SK-N-MC (cell line): ENCODE measurements around the gene OPRD1.
"Not testable (repeated sequence)": the region's sequence is repeated elsewhere in the genome, so short reads cannot be mapped to it uniquely, and the experiment has no call there.

ENCODE experiments used
- DNase-seq: peaks from one replicate; pipeline ENCODE4 v3.0.0-alpha.2; 2011; ENCODE audit warnings: low read depth, low spot score
- H3K27ac ChIP-seq: fragments of 200-600 bp; sonication (generic); 2 replicates; pipeline ENCODE4 v1.5.1; 2016; ENCODE audit warnings: mixed run types
- H3K36me3 ChIP-seq: fragments of 200-600 bp; sonication (generic); 2 replicates; pipeline ENCODE4 v1.6.1; 2017; ENCODE audit warnings: antibody characterized with exemption, low read length, mixed read lengths; ENCODE audit not compliant: insufficient read depth
- H3K4me3 ChIP-seq: fragments of 200-600 bp; sonication (generic); 2 replicates; pipeline ENCODE4 v1.5.1; 2016
- H3K9ac ChIP-seq: fragments of 200-600 bp; sonication (generic); 2 replicates; pipeline ENCODE4 v1.8.0; 2017; ENCODE audit warnings: mixed run types, mixed read lengths; ENCODE audit not compliant: insufficient read length
- H3K9me3 ChIP-seq: fragments of 200-600 bp; sonication (generic); 2 replicates; pipeline ENCODE4 v1.6.1; 2017; ENCODE audit warnings: low read depth, mild to moderate bottlenecking, antibody characterized with exemption, low read length, moderate library complexity, mixed read lengths
- EZH2 ChIP-seq: fragments of 200-600 bp; sonication (generic); IDR thresholded peaks from one replicate; pipeline ENCODE4 v1.6.1; 2017; ENCODE audit warnings: antibody characterized with exemption
- FOXP2 ChIP-seq: optimal IDR thresholded peaks from 2 replicates; pipeline ENCODE3; 2011; ENCODE audit warnings: mild to moderate bottlenecking, moderate library complexity; ENCODE audit not compliant: insufficient read depth; ENCODE audit errors: extremely low read length, control extremely low read depth
- POLR2AphosphoS5 ChIP-seq: IDR thresholded peaks from 2 replicates; pipeline ENCODE4 v1.6.1; 2012; ENCODE audit warnings: mild to moderate bottlenecking, low read depth, low read length, borderline replicate concordance

OPRD1 gene

DNA sequence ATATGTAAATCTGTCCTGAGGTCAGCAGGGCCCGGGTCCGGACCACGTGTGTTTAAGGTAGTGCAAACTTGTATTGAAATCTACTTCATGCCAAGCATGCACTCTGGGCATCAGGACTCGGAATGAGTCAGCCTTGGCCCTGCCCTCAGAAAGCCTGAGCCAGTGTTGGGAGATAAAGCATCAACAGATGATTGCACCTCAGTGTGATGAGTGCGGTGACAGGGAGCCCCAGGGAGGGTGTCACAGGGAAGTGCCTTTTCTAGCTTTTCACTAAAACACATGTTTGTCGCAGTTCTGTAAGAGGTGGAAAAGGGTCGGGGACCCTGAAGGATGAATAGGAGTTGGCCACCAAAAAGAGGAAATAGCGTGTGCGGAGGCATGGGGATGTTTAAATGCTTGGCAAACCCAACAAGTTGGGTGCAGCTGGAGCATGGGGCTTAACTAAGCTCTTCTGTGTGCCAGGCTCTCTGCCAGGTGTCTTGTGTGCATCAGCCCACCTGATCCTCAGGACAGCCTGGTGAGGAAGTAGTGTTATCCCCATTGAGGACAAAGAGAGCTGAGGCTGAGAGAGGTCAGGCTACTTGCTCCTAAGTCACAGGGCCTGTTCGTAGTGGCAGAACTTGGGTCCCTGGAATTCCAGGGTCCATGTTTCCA, 54.2 kb downstream of the OPRD1 start:
- no peak for TF ChIP-seq POLR2AphosphoS5
- TF ChIP-seq FOXP2: no peak
- TF ChIP-seq EZH2: no peak
- no peaks in the 10 kb centered on the region for H3K9me3 ChIP-seq
- H3K27ac ChIP-seq: no peak overlapping the region
- no peak overlapping the region for H3K4me3 ChIP-seq
- no peaks in the 10 kb centered on the region for H3K36me3 ChIP-seq
- no peak for DNase-seq
- no peak overlapping the region for H3K9ac ChIP-seq

DNA sequence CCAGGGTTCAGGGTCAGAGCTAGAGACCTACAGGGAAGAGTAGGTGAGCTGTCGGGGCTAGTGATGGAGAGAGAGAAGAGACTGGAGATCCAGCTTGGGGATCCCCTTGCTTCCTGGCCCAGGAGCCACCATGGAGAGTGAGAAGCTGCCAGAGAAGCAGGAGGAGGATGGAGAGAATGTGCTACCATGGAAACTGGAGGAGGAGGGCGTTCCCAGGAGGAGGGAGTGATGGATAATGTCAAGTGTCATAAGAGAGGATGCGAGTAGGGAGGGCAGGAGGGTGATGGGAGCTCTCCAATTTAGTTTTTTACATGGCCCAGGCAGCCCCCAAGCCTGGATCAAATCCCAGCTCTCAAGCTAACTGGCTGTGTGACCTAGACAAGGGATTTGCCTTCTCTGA, 55.9 kb downstream of the OPRD1 start:
- Histone ChIP-seq H3K36me3 (no peaks in the 10 kb centered on the region), H3K27ac (no peak overlapping the region), H3K4me3 (no peak overlapping the region), H3K9me3 (no peaks in the 10 kb centered on the region), H3K9ac (no peak overlapping the region)
- TF ChIP-seq FOXP2: no peak
- no peak for TF ChIP-seq EZH2
- no peak for TF ChIP-seq POLR2AphosphoS5
- DNase-seq: no peak

DNA sequence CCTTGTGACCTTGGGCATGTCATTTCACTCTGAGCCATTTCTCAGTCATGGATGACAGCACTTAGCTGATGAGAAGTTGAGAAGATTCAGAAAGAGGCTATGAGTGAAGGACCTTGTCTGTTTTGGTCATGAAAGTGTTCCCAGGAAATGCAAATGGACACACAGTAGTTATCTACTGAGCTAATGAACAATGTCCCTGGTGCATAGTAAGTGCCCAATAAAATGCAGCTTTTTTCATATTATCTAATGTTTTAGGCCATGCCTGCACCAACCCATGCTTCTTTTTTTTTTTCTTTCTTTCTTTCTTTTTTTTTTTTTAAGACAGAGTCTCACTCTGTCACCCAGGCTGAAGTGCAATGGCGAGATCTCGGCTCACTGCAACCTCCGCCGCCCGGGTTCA, 58.0 kb downstream of the OPRD1 start:
- H3K9ac ChIP-seq: no peak overlapping the region
- TF ChIP-seq EZH2: no peak
- no peak for TF ChIP-seq POLR2AphosphoS5
- no peak for DNase-seq
- H3K9me3 ChIP-seq: no peaks in the 10 kb centered on the region
- H3K27ac ChIP-seq: no peak overlapping the region
- H3K4me3 ChIP-seq: no peak overlapping the region
- no peaks in the 10 kb centered on the region for H3K36me3 ChIP-seq

DNA sequence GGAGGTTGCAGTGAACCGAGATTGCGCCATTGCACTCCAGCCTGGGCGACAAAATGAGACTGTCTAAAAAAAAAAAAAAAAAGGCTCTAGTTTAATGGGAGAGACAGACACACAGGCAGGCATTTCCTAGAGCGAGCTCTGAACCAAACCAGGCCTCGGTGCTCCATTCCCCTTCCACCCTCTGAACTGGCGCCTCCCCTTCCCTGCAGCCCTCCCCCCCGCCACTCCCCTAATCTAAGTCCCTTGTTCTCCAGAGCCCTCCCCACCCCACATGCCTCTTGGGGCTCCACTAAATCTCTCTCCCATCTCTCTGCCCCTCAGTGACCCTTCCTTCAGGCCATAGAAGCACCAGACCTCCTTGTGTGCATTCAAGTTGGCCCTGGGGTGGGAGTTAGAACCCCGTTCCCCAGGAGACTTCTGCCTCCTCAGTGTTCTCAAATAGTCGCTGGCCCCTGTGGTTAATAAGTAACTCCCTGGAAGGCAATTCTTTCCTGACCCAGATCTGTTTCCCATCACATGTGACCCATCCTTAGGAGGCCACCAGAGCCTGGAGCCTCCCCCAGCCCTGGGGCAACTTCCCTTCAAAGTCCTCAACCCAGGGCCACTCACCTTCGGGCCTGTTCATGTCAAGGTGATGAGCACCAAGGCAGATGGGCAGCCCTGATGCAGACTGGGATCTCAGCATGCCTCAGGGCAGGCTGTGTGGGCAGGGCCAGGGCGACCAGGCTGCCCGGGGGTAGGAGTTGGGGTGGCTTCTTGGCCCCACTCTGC, 59.8 kb downstream of the OPRD1 start:
- DNase-seq: no peak
- TF ChIP-seq POLR2AphosphoS5 (no peak), FOXP2 (no peak), EZH2 (no peak)
- H3K4me3 ChIP-seq: no peak overlapping the region

DNA sequence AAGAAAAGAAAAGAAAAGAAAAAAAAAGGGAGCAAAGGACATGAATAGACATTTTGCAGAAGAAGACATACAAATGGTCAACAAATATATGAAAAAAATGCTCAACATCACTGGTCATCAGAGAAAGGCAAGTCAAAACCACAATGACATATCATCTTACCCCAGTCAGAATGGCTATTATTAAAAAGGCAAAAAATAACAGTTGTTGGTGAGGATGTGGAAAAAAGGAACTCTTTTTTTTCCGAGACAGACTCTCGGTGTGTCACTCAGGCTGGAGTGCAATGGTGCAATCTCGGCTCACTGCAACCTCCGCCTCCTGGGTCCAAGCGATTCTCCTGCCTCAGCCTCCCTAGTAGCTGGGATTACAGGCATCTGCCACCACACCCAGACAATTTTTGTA, 63.2 kb downstream of the OPRD1 start:
- not testable (repeated sequence) for H3K4me3 ChIP-seq, DNase-seq, H3K36me3 ChIP-seq, H3K27ac ChIP-seq, H3K9ac ChIP-seq, H3K9me3 ChIP-seq

More for the DNA sequence above, 59.8 kb downstream of the OPRD1 start:
- Histone ChIP-seq H3K9ac (no peak overlapping the region), H3K27ac (no peak overlapping the region), H3K9me3 (no peaks in the 10 kb centered on the region), H3K36me3 (no peaks in the 10 kb centered on the region)

DNA sequence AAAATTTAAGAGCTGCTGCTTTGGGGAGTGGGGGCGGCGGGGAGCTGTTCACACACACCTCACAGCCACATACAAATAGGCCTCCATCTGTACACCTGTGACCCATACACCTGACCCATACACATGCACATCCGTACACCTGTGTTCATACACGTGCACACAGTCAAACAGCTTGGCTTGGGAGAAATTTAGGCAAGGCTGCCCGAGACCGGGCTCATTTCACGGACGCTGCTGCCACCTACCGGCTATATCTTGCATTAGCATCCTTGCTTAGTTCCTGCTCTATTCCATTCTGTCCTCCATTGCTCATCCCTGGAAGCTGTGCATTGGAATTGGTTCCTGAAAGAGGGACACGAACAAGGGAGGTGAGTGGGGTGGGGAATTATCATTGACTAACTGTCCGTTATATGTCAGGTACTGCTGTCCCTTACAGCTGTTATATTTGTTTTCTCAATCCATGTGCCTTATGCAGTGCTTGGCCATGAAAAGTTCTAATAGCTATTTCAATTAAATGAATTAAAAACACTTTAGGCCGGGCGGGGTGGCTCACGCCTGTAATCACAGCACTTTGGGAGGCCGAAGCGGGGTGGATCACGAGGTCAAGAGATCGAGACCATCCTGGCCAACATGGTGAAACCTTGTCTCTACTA, 65.3 kb downstream of the OPRD1 start:
- DNase-seq: peak; percentile 32
- H3K27ac ChIP-seq: no peak overlapping the region
- no peak overlapping the region for H3K9ac ChIP-seq
- no peak for TF ChIP-seq FOXP2
- no peak for TF ChIP-seq EZH2
- no peak for TF ChIP-seq POLR2AphosphoS5
- H3K4me3 ChIP-seq: peak overlapping the region; percentile 3; the same call in 1 of the 2 replicates
- no peaks in the 10 kb centered on the region for H3K36me3 ChIP-seq
- H3K9me3 ChIP-seq: no peaks in the 10 kb centered on the region

DNA sequence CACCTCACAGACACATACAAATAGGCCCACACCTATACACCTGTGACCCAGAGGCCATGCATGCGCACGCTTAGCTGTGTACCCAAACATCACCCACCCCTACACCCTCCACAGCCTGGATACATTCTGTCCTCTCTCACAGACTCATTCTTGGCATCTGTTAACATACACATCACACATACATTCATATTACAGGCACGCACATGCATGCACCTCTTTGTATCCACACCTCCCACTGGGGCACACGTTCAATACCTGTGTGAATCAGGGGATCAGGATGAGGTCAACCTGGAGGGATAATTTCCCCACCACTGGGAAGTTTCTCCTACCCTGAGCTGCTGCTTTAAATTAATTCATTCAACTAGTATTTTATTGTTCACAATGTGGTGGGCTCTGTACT, 66.8 kb downstream of the OPRD1 start:
- H3K27ac ChIP-seq: no peak overlapping the region
- no peaks in the 10 kb centered on the region for H3K9me3 ChIP-seq
- no peak for DNase-seq
- H3K4me3 ChIP-seq: no peak overlapping the region
- H3K9ac ChIP-seq: no peak overlapping the region
- H3K36me3 ChIP-seq: no peaks in the 10 kb centered on the region
- TF ChIP-seq POLR2AphosphoS5 (no peak), FOXP2 (no peak), EZH2 (no peak)

DNA sequence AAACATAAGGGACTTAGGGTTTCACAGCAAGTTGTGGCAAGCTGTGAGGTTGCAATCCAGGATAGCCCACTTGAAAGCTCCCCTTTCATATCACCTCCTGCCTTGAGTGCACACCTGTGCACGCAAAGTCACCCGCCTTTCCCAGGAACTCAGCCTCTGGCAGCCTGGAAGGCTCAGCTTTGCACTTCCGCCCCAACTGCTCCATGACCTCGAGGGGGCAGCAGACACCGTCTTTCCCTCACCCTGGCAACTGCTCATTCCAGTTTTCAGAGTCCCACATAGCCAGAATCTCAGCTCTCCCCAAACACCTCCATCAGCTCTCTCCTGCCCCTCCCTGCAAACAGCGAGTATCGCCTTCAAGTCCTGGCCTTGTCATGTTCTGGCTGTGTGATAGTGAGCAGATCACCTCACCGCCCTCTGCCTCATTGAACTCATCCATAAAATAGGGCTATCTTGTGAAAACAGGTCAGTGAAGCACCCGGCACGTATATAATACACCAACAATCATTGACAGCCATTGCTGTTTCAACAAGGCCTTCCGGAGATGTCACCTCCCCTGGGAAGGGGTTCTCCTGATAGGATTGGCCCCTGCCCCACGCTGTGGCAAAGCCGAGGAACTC, 70.1 kb downstream of the OPRD1 start:
- TF ChIP-seq FOXP2 (peak; percentile 57), POLR2AphosphoS5 (no peak)
- Histone ChIP-seq H3K9me3 (no peaks in the 10 kb centered on the region), H3K4me3 (no peak overlapping the region), H3K9ac (peak overlapping the region; percentile 14), H3K27ac (peak overlapping the region; percentile 81), H3K36me3 (no peaks in the 10 kb centered on the region)
- peak; percentile 89 for DNase-seq
